Activated naive CD8-positive, alpha-beta T cell (primary cell): ENCODE results near the gene DNAJC12.
"Not testable (repeated sequence)": the region's sequence is repeated elsewhere in the genome, so short reads cannot be mapped to it uniquely, and the experiment has no call there.

Experiments
- H3K27ac Mint-ChIP-seq: one replicate; pipeline ENCODE4 v1.8.0; 2021; ENCODE audit warnings: mixed read lengths
- H3K27me3 Mint-ChIP-seq: one replicate; pipeline ENCODE4 v1.8.0; 2021; ENCODE audit warnings: mixed read lengths
- H3K36me3 Mint-ChIP-seq: one replicate; pipeline ENCODE4 v1.8.0; 2021; ENCODE audit warnings: mixed read lengths
- H3K4me1 Mint-ChIP-seq: one replicate; pipeline ENCODE4 v1.8.0; 2021; ENCODE audit warnings: low read depth, mixed read lengths
- H3K4me3 Mint-ChIP-seq: one replicate; pipeline ENCODE4 v1.8.0; 2021; ENCODE audit warnings: mild to moderate bottlenecking, mixed read lengths
- H3K9me3 Mint-ChIP-seq: one replicate; pipeline ENCODE4 v1.8.0; 2021; ENCODE audit warnings: low read depth, mixed read lengths

Gene DNAJC12

GRCh38 chr10:67837541-67838314 is at the start of gene DNAJC12:
Gene DNAJC12 (minus strand): TSS chr10:67838188. CDS start chr10:67838011, 177 bp downstream.
- Mint-ChIP-seq H3K27ac (no peak within 1 kb of the TSS), H3K36me3 (no peaks in the 10 kb centered on the region), H3K4me3 (no peak within 1 kb of the TSS), H3K27me3 (no peaks in the 10 kb centered on the region), H3K9me3 (peaks cover 8% of the 10 kb centered on the region), H3K4me1 (peaks cover 2% of the 10 kb centered on the region)

- Mint-ChIP-seq H3K27me3 (no peaks in the 10 kb centered on the region), H3K9me3 (no peaks in the 10 kb centered on the region), H3K36me3 (peaks cover 15% of the 10 kb centered on the region), H3K4me1 (peaks cover 44% of the 10 kb centered on the region), H3K27ac (peak overlapping the region; percentile 89), H3K4me3 (peak overlapping the region; percentile 93)
These were observed 47.1 kb upstream of the DNAJC12 start for GRCh38 chr10:67884842-67885670.

- Mint-ChIP-seq H3K4me3 (peak within 1 kb of the TSS; percentile 93), H3K36me3 (peaks cover 12% of the 10 kb centered on the region), H3K4me1 (peaks cover 40% of the 10 kb centered on the region), H3K27me3 (no peaks in the 10 kb centered on the region), H3K27ac (peak within 1 kb of the TSS; percentile 95), H3K9me3 (no peaks in the 10 kb centered on the region)
These were observed 46.4 kb upstream of the DNAJC12 start, which contains the start of gene SIRT1 for GRCh38 chr10:67884313-67884841. Gene SIRT1 (plus strand): TSS chr10:67884656. CDS start chr10:67884722, 66 bp downstream.

GRCh38 chr10:67883710-67884312 is 45.8 kb upstream of the DNAJC12 start:
- H3K4me3 Mint-ChIP-seq: peak overlapping the region; percentile 92
- peaks cover 34% of the 10 kb centered on the region for H3K4me1 Mint-ChIP-seq
- peaks cover 9% of the 10 kb centered on the region for H3K36me3 Mint-ChIP-seq
- H3K9me3 Mint-ChIP-seq: no peaks in the 10 kb centered on the region
- H3K27ac Mint-ChIP-seq: peak overlapping the region; percentile 95
- no peaks in the 10 kb centered on the region for H3K27me3 Mint-ChIP-seq

- Mint-ChIP-seq H3K27ac (no peak overlapping the region), H3K4me1 (no peaks in the 10 kb centered on the region), H3K36me3 (no peaks in the 10 kb centered on the region), H3K9me3 (no peaks in the 10 kb centered on the region), H3K4me3 (no peak overlapping the region), H3K27me3 (no peaks in the 10 kb centered on the region)
These were observed 40.1 kb upstream of the DNAJC12 start for GRCh38 chr10:67878133-67878532.

- not testable (repeated sequence) for H3K9me3 Mint-ChIP-seq, H3K36me3 Mint-ChIP-seq, H3K27ac Mint-ChIP-seq, H3K27me3 Mint-ChIP-seq, H3K4me1 Mint-ChIP-seq, H3K4me3 Mint-ChIP-seq
These were observed 39.4 kb upstream of the DNAJC12 start for GRCh38 chr10:67877421-67877820.

GRCh38 chr10:67875340-67876238 is 37.6 kb upstream of the DNAJC12 start:
- Mint-ChIP-seq H3K27ac (no peak overlapping the region), H3K9me3 (no peaks in the 10 kb centered on the region), H3K4me1 (no peaks in the 10 kb centered on the region), H3K4me3 (no peak overlapping the region), H3K27me3 (no peaks in the 10 kb centered on the region), H3K36me3 (no peaks in the 10 kb centered on the region)

GRCh38 chr10:67869996-67870395 is 32.0 kb upstream of the DNAJC12 start:
- Mint-ChIP-seq H3K9me3 (no peaks in the 10 kb centered on the region), H3K4me1 (no peaks in the 10 kb centered on the region), H3K36me3 (no peaks in the 10 kb centered on the region), H3K4me3 (no peak overlapping the region), H3K27ac (no peak overlapping the region), H3K27me3 (no peaks in the 10 kb centered on the region)

GRCh38 chr10:67868132-67868531 is 30.1 kb upstream of the DNAJC12 start:
- Mint-ChIP-seq H3K27ac (no peak overlapping the region), H3K4me3 (no peak overlapping the region)

GRCh38 chr10:67864607-67865371 is 26.8 kb upstream of the DNAJC12 start:
- Mint-ChIP-seq H3K4me1 (no peaks in the 10 kb centered on the region), H3K4me3 (no peak overlapping the region), H3K27ac (no peak overlapping the region), H3K36me3 (no peaks in the 10 kb centered on the region), H3K9me3 (no peaks in the 10 kb centered on the region), H3K27me3 (no peaks in the 10 kb centered on the region)

More at GRCh38 chr10:67868132-67868531, 30.1 kb upstream of the DNAJC12 start:
- Mint-ChIP-seq H3K9me3 (no peaks in the 10 kb centered on the region), H3K4me1 (no peaks in the 10 kb centered on the region), H3K27me3 (no peaks in the 10 kb centered on the region), H3K36me3 (no peaks in the 10 kb centered on the region)

- Mint-ChIP-seq H3K9me3 (no peaks in the 10 kb centered on the region), H3K36me3 (no peaks in the 10 kb centered on the region), H3K27ac (no peak overlapping the region), H3K4me1 (no peaks in the 10 kb centered on the region), H3K27me3 (no peaks in the 10 kb centered on the region), H3K4me3 (no peak overlapping the region)
These were observed 25.1 kb upstream of the DNAJC12 start for GRCh38 chr10:67863094-67863493.

GRCh38 chr10:67861750-67862432 is 23.9 kb upstream of the DNAJC12 start:
- no peaks in the 10 kb centered on the region for H3K4me1 Mint-ChIP-seq
- no peak overlapping the region for H3K27ac Mint-ChIP-seq
- H3K4me3 Mint-ChIP-seq: no peak overlapping the region
- no peaks in the 10 kb centered on the region for H3K9me3 Mint-ChIP-seq
- no peaks in the 10 kb centered on the region for H3K36me3 Mint-ChIP-seq
- H3K27me3 Mint-ChIP-seq: no peaks in the 10 kb centered on the region

- Mint-ChIP-seq H3K4me3 (no peak overlapping the region), H3K27me3 (no peaks in the 10 kb centered on the region), H3K9me3 (no peaks in the 10 kb centered on the region), H3K27ac (no peak overlapping the region), H3K4me1 (peaks cover 5% of the 10 kb centered on the region), H3K36me3 (no peaks in the 10 kb centered on the region)
These were observed 21.0 kb upstream of the DNAJC12 start for GRCh38 chr10:67858971-67859370.
